ENCODE data around the gene MTHFSD. TPM values are rescaled to one million over a fixed set of nuclear protein-coding genes. Genes with fewer than 3 reads are reported as not detected.

MTHFSD gene
- total RNA-seq, 1 experiment from 2014 or later = 4.7 TPM

GRCh38 chr16:86537486-86537885, 17.5 kb downstream of the MTHFSD start:
- H4K5ac ChIP-seq (ENCODE audit: insufficient read length, low read depth, low read length) = no peak overlapping the region
- Mint-ChIP-seq H3K27me3 (ENCODE audit: low read depth) (peaks cover 3% of the 10 kb centered on the region), H3K27ac (no peak overlapping the region), H3K9me3 (no peaks in the 10 kb centered on the region), H3K4me1 (0 out of 4 replicates have a peak, but pooled peaks cover 0 to 3% of the 10 kb centered on the region in 2 experiments), H3K36me3 (ENCODE audit: insufficient read depth in 1 of 3, low read depth in 3 of 3) (no peaks in the 10 kb centered on the region; a peak in 1 of 7 replicates), H3K4me3 (no peak overlapping the region)
- no peak overlapping the region for H3K9ac ChIP-seq (ENCODE audit: extremely low read depth, insufficient read length, low read length)
- no peak overlapping the region for H3K23ac ChIP-seq (ENCODE audit: insufficient read length, low read depth, low read length)
- H3K56ac ChIP-seq (ENCODE audit: insufficient read length, low read depth, low read length) = no peak overlapping the region
- H3K14ac ChIP-seq (ENCODE audit: insufficient read depth, low read length) = no peak overlapping the region
- H2BK12ac ChIP-seq (ENCODE audit: insufficient read length, low read depth, low read length) = no peak overlapping the region
- no peak for TF ChIP-seq CTCF (conservative IDR thresholded peaks at IDR 0.05)
- H3K27me3 ChIP-seq (ENCODE audit: insufficient read depth, low read length) = no peaks in the 10 kb centered on the region
- H2BK5ac ChIP-seq (ENCODE audit: insufficient read length, low read length) = no peak overlapping the region
- H3K79me1 ChIP-seq (ENCODE audit: insufficient read depth, low read depth, low read length, poor library complexity, severe bottlenecking) = no peaks in the 10 kb centered on the region
- no peak overlapping the region for H3T11ph ChIP-seq (ENCODE audit: low read length)
- H2BK120ac ChIP-seq (ENCODE audit: low read depth, low read length, poor library complexity, severe bottlenecking) = no peak overlapping the region
- H4K8ac ChIP-seq (replicated peaks; ENCODE audit: insufficient read length, low read depth, low read length) = no peak overlapping the region
- H2BK20ac ChIP-seq (ENCODE audit: low read depth, low read length, poor library complexity, severe bottlenecking) = no peak overlapping the region
- no peak for DNase-seq
- no peaks in the 10 kb centered on the region for H4K20me1 ChIP-seq (ENCODE audit: control insufficient read depth, insufficient read depth, insufficient read length)
- no CpG with 5 or more reads among the region's 4 CpGs for WGBS (ENCODE audit: extremely low coverage, insufficient read length, low lambda C conversion rate)
- no peaks in the 10 kb centered on the region for H3K79me2 ChIP-seq (ENCODE audit: insufficient read depth, low read length)
- H3K27ac ChIP-seq (ENCODE audit: insufficient read length, low read depth, low read length) = no peak overlapping the region
- H3K4ac ChIP-seq (ENCODE audit: low read depth, low read length) = no peak overlapping the region
- H3K18ac ChIP-seq (ENCODE audit: insufficient read length, low read depth, low read length) = no peak overlapping the region
- no peaks in the 10 kb centered on the region for H3K23me2 ChIP-seq (ENCODE audit: insufficient read length, low read depth, low read length, poor library complexity, severe bottlenecking)
- H2AFZ ChIP-seq (ENCODE audit: low read length) = no peak overlapping the region
- H2BK15ac ChIP-seq (ENCODE audit: low read depth, low read length) = no peak overlapping the region
- no peak overlapping the region for H4K91ac ChIP-seq (ENCODE audit: insufficient read length, low read depth, low read length)
- no peak overlapping the region for H3K4me2 ChIP-seq (ENCODE audit: insufficient read depth, insufficient read length, low read length)
- H3K9me3 ChIP-seq (ENCODE audit: control insufficient read depth, low read depth, low read length) = no peaks in the 10 kb centered on the region
- no peak overlapping the region for H2AK5ac ChIP-seq (ENCODE audit: insufficient read length, low read length)
- no peaks in the 10 kb centered on the region for H3K4me1 ChIP-seq (ENCODE audit: insufficient read depth, low read length)
